Gastrocnemius medialis (tissue), 4 donors: ENCODE measurements around the gene MCM5.

Source experiments
- POLR2A ChIP-seq, 2 donors: fragments of 450-650 bp; IDR thresholded peaks; one replicate each; pipeline ENCODE4 v1.6.1; 2017; ENCODE audit warnings: antibody characterized with exemption in 2 of 2, mild to moderate bottlenecking in 2 of 2, moderate library complexity in 2 of 2
- TF ChIP-seq, protein P1 (sequence below), 5 experiments: fragments of 450-650 bp in 3 of 5; fragments of 200-600 bp in 2 of 5; sonication (generic) in 2 of 5; IDR thresholded peaks in 4 of 5; conservative IDR thresholded peaks in 1 of 5; 1 replicate in 4 of 5; 2 replicates in 1 of 5; pipeline ENCODE4 v1.5.1; 2016 to 2019; ENCODE audit warnings: antibody characterized with exemption in 5 of 5, mild to moderate bottlenecking in 3 of 5, moderate library complexity in 3 of 5

DNA sequence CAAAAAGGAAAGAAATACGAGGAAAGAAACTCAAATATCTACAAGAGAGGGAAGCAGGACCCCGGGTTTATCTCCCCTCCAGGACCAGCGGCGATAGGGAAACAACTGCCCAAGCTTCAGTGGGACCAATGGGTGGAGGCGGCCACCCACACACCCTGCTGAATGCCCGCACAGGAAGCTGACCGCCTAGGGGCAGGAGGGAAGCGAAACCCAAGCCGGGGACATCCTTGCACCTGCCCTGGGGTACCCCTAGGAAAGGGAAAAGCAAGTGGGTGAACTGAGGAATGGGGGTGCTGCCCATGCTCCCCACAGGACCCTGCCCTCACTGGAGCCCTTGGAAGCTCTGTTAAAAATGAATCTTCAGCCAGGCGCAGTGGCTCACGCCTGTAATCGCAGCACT, 46.6 kb upstream of the MCM5 start:
- TF ChIP-seq, protein P1, sequence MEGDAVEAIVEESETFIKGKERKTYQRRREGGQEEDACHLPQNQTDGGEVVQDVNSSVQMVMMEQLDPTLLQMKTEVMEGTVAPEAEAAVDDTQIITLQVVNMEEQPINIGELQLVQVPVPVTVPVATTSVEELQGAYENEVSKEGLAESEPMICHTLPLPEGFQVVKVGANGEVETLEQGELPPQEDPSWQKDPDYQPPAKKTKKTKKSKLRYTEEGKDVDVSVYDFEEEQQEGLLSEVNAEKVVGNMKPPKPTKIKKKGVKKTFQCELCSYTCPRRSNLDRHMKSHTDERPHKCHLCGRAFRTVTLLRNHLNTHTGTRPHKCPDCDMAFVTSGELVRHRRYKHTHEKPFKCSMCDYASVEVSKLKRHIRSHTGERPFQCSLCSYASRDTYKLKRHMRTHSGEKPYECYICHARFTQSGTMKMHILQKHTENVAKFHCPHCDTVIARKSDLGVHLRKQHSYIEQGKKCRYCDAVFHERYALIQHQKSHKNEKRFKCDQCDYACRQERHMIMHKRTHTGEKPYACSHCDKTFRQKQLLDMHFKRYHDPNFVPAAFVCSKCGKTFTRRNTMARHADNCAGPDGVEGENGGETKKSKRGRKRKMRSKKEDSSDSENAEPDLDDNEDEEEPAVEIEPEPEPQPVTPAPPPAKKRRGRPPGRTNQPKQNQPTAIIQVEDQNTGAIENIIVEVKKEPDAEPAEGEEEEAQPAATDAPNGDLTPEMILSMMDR (IDR thresholded peaks at IDR 0.05 in 4 of 5, conservative IDR thresholded peaks at IDR 0.05 in 1 of 5): no peak
- TF ChIP-seq POLR2A (IDR thresholded peaks at IDR 0.05): no peak
